ENCODE results near the gene ZFPM1. TPM values are rescaled to one million over a fixed set of nuclear protein-coding genes. Genes with fewer than 3 reads are reported as not detected.

The ZFPM1 gene
- total RNA-seq, 2 experiments from 2014 or later: 15.0 to 18.0 TPM

GRCh38 chr16:88566158-88566557, 113.1 kb downstream of the ZFPM1 start:
- CTCF ChIA-PET: no interaction called here
- no peak for TF ChIP-seq CTCF (IDR thresholded peaks at IDR 0.05)
- DNase-seq (peak; percentile 92), ATAC-seq (peak; percentile 26)
- Mint-ChIP-seq H3K27ac (no peak overlapping the region), H3K9me3 (no peaks in the 10 kb centered on the region), H3K4me1 (ENCODE audit: low read depth) (peaks cover 17% of the 10 kb centered on the region), H3K36me3 (ENCODE audit: low read depth) (peaks cover 3% of the 10 kb centered on the region), H3K27me3 (no peaks in the 10 kb centered on the region), H3K4me3 (no peak overlapping the region)
- POLR2A ChIA-PET: interaction anchor here (0.9 to 1.0 kb wide), 2 partner anchors 12 to 112 kb away, joined by 3 to 5 read pairs; no protein-coding TSS in a partner anchor
- intact Hi-C loops (cut with micrococcal nuclease): no loop called here

- peaks cover 35% of the 10 kb centered on the region for H3K4me1 Mint-ChIP-seq (ENCODE audit: low read depth)
- H3K36me3 Mint-ChIP-seq (ENCODE audit: low read depth): peaks cover 15% of the 10 kb centered on the region
- peak overlapping the region; percentile 44 for H3K27ac Mint-ChIP-seq
- DNase-seq: no peak
- TF ChIP-seq CTCF (IDR thresholded peaks at IDR 0.05): no peak
- H3K9me3 Mint-ChIP-seq: no peaks in the 10 kb centered on the region
- no peaks in the 10 kb centered on the region for H3K27me3 Mint-ChIP-seq
- POLR2A ChIA-PET: interaction anchor here (1.0 kb wide), 1 partner anchor 26 kb away, joined by 3 read pairs; no protein-coding TSS in a partner anchor
- peak overlapping the region; percentile 70 for H3K4me3 Mint-ChIP-seq
- intact Hi-C loops (cut with micrococcal nuclease): no loop called here
- no peak for ATAC-seq
- CTCF ChIA-PET: no interaction called here
Measured at GRCh38 chr16:88568710-88569613, 115.9 kb downstream of the ZFPM1 start.

GRCh38 chr16:88569614-88569984, 116.5 kb downstream of the ZFPM1 start:
- Mint-ChIP-seq H3K27me3 (no peaks in the 10 kb centered on the region), H3K4me1 (ENCODE audit: low read depth) (peaks cover 35% of the 10 kb centered on the region)

GRCh38 chr16:88569985-88570690, 117.1 kb downstream of the ZFPM1 start, which contains the start of gene ZC3H18:
TSS of gene ZC3H18 (plus strand) at chr16:88570403. CDS start at chr16:88577124, 6,721 bp downstream.
- POLR2A ChIA-PET: interaction anchor here (0.7 to 2.0 kb wide), 16 partner anchors 8 to 140 kb away, joined by 3 to 14 read pairs (median 4); partner anchors contain the start of gene ZFPM1
- no peak for TF ChIP-seq CTCF (IDR thresholded peaks at IDR 0.05)
- Mint-ChIP-seq H3K27me3 (no peaks in the 10 kb centered on the region), H3K9me3 (no peaks in the 10 kb centered on the region), H3K27ac (peak within 1 kb of the TSS; percentile 87), H3K36me3 (ENCODE audit: low read depth) (peaks cover 16% of the 10 kb centered on the region), H3K4me1 (ENCODE audit: low read depth) (peaks cover 35% of the 10 kb centered on the region), H3K4me3 (peak within 1 kb of the TSS; percentile 90)
- peak; percentile 91 for ATAC-seq
- CTCF ChIA-PET: interaction anchor here (0.8 to 2.4 kb wide), 8 partner anchors 9 to 805 kb away, joined by 3 to 9 read pairs (median 4); partner anchors contain the start of gene KLHDC4
- peak; percentile 96 for DNase-seq
- intact Hi-C loops (cut with micrococcal nuclease): no loop called here

More at GRCh38 chr16:88569614-88569984, 116.5 kb downstream of the ZFPM1 start:
- ChIA-PET CTCF (interaction anchor here (0.8 to 2.4 kb wide), 3 partner anchors 9 to 132 kb away, joined by 3 to 9 read pairs (median 4); no protein-coding TSS in a partner anchor), POLR2A (interaction anchor here (1.0 to 2.0 kb wide), 8 partner anchors 9 to 139 kb away, joined by 3 to 14 read pairs (median 4); no protein-coding TSS in a partner anchor)
- DNase-seq (no peak), ATAC-seq (peak; percentile 30)
- TF ChIP-seq CTCF (IDR thresholded peaks at IDR 0.05): no peak
- Mint-ChIP-seq H3K36me3 (ENCODE audit: low read depth) (peaks cover 15% of the 10 kb centered on the region), H3K4me3 (peak overlapping the region; percentile 70), H3K27ac (peak overlapping the region; percentile 44), H3K9me3 (no peaks in the 10 kb centered on the region)
- intact Hi-C loops (cut with micrococcal nuclease): no loop called here

All from activated CD8-positive, alpha-beta T cell treated with anti-CD3 and anti-CD28 coated beads for 36 hours (primary cell).